Measurements from ENCODE around the gene FGD2.

- TF ChIP-seq FOXK2 (conservative IDR thresholded peaks at IDR 0.05 in 1 of 2, IDR thresholded peaks at IDR 0.05 in 1 of 2; ENCODE audit: low read depth in 2 of 2) (no peak; a peak in 1 of 4 replicates), NCOA2 (IDR thresholded peaks at IDR 0.05; ENCODE audit: partially characterized antibody in 2 of 2) (no peak), MAFF (IDR thresholded peaks at IDR 0.05; ENCODE audit: low read length) (no peak), CTCF (IDR thresholded peaks at IDR 0.05 in 2 of 3, conservative IDR thresholded peaks at IDR 0.05 in 1 of 3; ENCODE audit: insufficient read depth in 2 of 3, low read depth in 1 of 3, low read length in 3 of 3) (no peak), HES1 (IDR thresholded peaks at IDR 0.05; ENCODE audit: low read depth) (no peak), ZNF780A (CRISPR knock-in tag; IDR thresholded peaks at IDR 0.05) (no peak), CEBPZ (IDR thresholded peaks at IDR 0.05; ENCODE audit: borderline replicate concordance, low read depth, low read length) (no peak)
Measured at GRCh38 chr6:37033255-37033654, 27.8 kb downstream of the FGD2 start.
